K562 (cell line): ENCODE measurements around the gene RGS14. TPM values are rescaled to one million over a fixed set of nuclear protein-coding genes. Genes with fewer than 3 reads are reported as not detected.
A peak's percentile ranks its signal among the peaks of the same experiment; 100 is the strongest.

Source experiments
- CXXC5 ChIP-seq: fragments of 250-450 bp; sonication (Bioruptor Pico); IDR thresholded peaks from 2 replicates; pipeline ENCODE4 v1.8.0; 2022; ENCODE audit warnings: inconsistent platforms, mild to moderate bottlenecking, moderate library complexity
- ELF2 ChIP-seq: fragments of 250-450 bp; sonication (Bioruptor Pico); IDR thresholded peaks from 2 replicates; pipeline ENCODE4 v1.5.0; 2021; ENCODE audit warnings: mild to moderate bottlenecking
- HDAC2 ChIP-seq: fragments of 450-650 bp; IDR thresholded peaks from 2 replicates; pipeline ENCODE4 v1.6.1; 2016; ENCODE audit warnings: mild to moderate bottlenecking
- MCM3 ChIP-seq: fragments of 450-650 bp; IDR thresholded peaks from 2 replicates; pipeline ENCODE4 v1.6.1; 2016
- MYC ChIP-seq, 2 experiments: fragments of 250-450 bp in 1 of 2; sonication (Bioruptor Pico) in 1 of 2; IDR thresholded peaks; 2 replicates each; pipeline versions ENCODE4 v1.5.1 to v1.6.1; 2012 to 2021; ENCODE audit warnings: low read depth in 2 of 2, borderline replicate concordance in 1 of 2, improper control_type of control experiment in 1 of 2, low read length in 1 of 2, mild to moderate bottlenecking in 1 of 2, moderate library complexity in 1 of 2
- RCOR1 ChIP-seq, 2 experiments: IDR thresholded peaks; 2 replicates each; pipeline ENCODE4 v1.6.1; 2012; ENCODE audit warnings: low read depth in 2 of 2, low read length in 2 of 2, borderline replicate concordance in 1 of 2, improper control_type of control experiment in 1 of 2
- RNF2 ChIP-seq: sonication (generic); IDR thresholded peaks from 2 replicates; pipeline ENCODE4 v1.6.1; 2016
- SP1 ChIP-seq: sonication (generic); formaldehyde crosslinking; IDR thresholded peaks from 2 replicates; pipeline ENCODE4 v1.8.1; 2022; ENCODE audit warnings: mild to moderate bottlenecking, missing genetic modification reagents
- TOE1 ChIP-seq, 2 experiments: fragments of 450-650 bp in 1 of 2; sonication (generic) in 1 of 2; formaldehyde crosslinking in 1 of 2; IDR thresholded peaks; 2 replicates each; pipeline versions ENCODE4 v1.7.1 to v1.8.0; 2016 to 2022; ENCODE audit warnings: borderline replicate concordance in 2 of 2, mild to moderate bottlenecking in 2 of 2, antibody characterized with exemption in 1 of 2, inconsistent platforms in 1 of 2, low read depth in 1 of 2, missing genetic modification reagents in 1 of 2, moderate library complexity in 1 of 2
- ZNF124 ChIP-seq: sonication (generic); formaldehyde crosslinking; IDR thresholded peaks from 2 replicates; pipeline ENCODE4 v1.8.1; 2022; ENCODE audit warnings: missing genetic modification reagents
- polyA plus RNA-seq, 8 experiments: library from polyadenylated mRNA; depleted of rRNA in 4 of 8; stranded (reverse) in 5 of 8; unstranded in 3 of 8; fragments of >200 nt; fragmentation: Nextera tagmentation in 2 of 8; fragmentation: Illumina TruSeq in 1 of 8; extraction: Ambion mirVana in 2 of 8; extraction: Trizol in 1 of 8; gene quantifications; 2 replicates each; pipeline versions ENCODE4 v1.2.1 to v1.2.3, GENCODE V29; 2011 to 2014; ENCODE audit warnings: inconsistent platforms in 1 of 8, missing spikeins in 1 of 8
- total RNA-seq, 7 experiments: library from RNA; depleted of rRNA in 6 of 7; stranded (reverse); fragments of >200 nt in 6 of 7; fragmentation: Illumina TruSeq in 2 of 7; extraction: Trizol in 2 of 7; gene quantifications; 2 replicates each; pipeline versions ENCODE4 v1.2.1 to v1.2.3, GENCODE V29; 2011 to 2021; ENCODE audit warnings: low replicate concordance in 1 of 7
- TF ChIP-seq, protein P1 (sequence below): sonication (generic); formaldehyde crosslinking; IDR thresholded peaks from 2 replicates; pipeline ENCODE4 v1.8.0; 2022; ENCODE audit warnings: missing genetic modification reagents, mild to moderate bottlenecking, borderline replicate concordance
- TF ChIP-seq, protein P2 (sequence below), 2 experiments: fragments of 250-450 bp in 1 of 2; fragments of 450-650 bp in 1 of 2; sonication (Bioruptor Pico) in 1 of 2; IDR thresholded peaks; 2 replicates each; pipeline versions ENCODE4 v1.6.1 to v1.8.0; 2016 to 2021; ENCODE audit warnings: mild to moderate bottlenecking in 2 of 2, moderate library complexity in 2 of 2, missing compliant biosample characterization in 1 of 2, missing genetic modification characterization in 1 of 2
- TF ChIP-seq, protein P3 (sequence below): sonication (generic); formaldehyde crosslinking; IDR thresholded peaks from 2 replicates; pipeline ENCODE4 v1.8.1; 2023; ENCODE audit warnings: missing genetic modification reagents, mild to moderate bottlenecking, borderline replicate concordance
- TF ChIP-seq, protein P4 (sequence below), 2 experiments: fragments of 450-650 bp in 1 of 2; sonication (generic) in 1 of 2; formaldehyde crosslinking in 1 of 2; IDR thresholded peaks in 1 of 2; conservative IDR thresholded peaks in 1 of 2; 2 replicates each; pipeline versions ENCODE4 v1.6.1 to v1.8.1; 2016 to 2023; ENCODE audit warnings: mild to moderate bottlenecking in 2 of 2, moderate library complexity in 2 of 2, inconsistent platforms in 1 of 2, missing genetic modification reagents in 1 of 2
- TF ChIP-seq, protein P5 (sequence below): sonication (generic); formaldehyde crosslinking; IDR thresholded peaks from 2 replicates; pipeline ENCODE4 v1.8.1; 2023; ENCODE audit warnings: mild to moderate bottlenecking, missing genetic modification reagents, moderate library complexity

RGS14 gene
- total and polyA plus RNA-seq, 9 of the 15 experiments (the other 6 are each of a cell fraction or from before 2014, with no cell fraction given), result 0.28 to 75.9 (median 34.5) TPM

DNA sequence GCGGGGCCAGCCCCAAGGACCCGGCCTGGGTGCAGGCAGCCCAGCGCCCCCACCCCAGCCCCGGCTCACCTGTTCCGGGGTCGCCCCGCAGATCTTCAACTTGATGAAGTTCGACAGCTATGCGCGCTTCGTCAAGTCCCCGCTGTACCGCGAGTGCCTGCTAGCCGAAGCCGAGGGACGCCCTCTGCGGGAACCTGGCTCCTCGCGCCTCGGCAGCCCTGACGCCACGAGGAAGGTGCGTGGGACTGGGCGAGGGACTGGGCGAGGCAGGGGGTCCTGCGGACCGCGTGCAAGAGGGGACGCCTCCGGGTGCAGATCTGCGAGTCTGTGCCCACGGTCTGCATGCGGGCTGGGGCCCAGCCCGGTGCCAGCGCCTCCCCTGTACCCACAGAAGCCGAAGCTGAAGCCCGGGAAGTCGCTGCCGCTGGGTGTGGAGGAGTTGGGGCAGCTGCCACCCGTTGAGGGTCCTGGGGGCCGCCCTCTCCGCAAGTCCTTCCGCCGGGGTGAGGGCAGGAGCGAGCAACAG, 9.7 kb downstream of the RGS14 start (continued):
- TF ChIP-seq, protein P1, sequence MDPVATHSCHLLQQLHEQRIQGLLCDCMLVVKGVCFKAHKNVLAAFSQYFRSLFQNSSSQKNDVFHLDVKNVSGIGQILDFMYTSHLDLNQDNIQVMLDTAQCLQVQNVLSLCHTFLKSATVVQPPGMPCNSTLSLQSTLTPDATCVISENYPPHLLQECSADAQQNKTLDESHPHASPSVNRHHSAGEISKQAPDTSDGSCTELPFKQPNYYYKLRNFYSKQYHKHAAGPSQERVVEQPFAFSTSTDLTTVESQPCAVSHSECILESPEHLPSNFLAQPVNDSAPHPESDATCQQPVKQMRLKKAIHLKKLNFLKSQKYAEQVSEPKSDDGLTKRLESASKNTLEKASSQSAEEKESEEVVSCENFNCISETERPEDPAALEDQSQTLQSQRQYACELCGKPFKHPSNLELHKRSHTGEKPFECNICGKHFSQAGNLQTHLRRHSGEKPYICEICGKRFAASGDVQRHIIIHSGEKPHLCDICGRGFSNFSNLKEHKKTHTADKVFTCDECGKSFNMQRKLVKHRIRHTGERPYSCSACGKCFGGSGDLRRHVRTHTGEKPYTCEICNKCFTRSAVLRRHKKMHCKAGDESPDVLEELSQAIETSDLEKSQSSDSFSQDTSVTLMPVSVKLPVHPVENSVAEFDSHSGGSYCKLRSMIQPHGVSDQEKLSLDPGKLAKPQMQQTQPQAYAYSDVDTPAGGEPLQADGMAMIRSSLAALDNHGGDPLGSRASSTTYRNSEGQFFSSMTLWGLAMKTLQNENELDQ (CRISPR knock-in tag), result no peak
- TF ChIP-seq HDAC2 (0 out of 2 replicates have a peak, but pooled peaks have one; percentile 4), ELF2 (CRISPR knock-in tag) (no peak), MCM3 (no peak), TOE1 (IDR thresholded peaks at IDR 0.05; ENCODE audit: borderline replicate concordance) (no peak), TOE1 (CRISPR knock-in tag; IDR thresholded peaks at IDR 0.05; ENCODE audit: borderline replicate concordance, low read depth) (peak; percentile 93; the same call in 1 of the 2 replicates), RNF2 (peak; percentile 91), CXXC5 (CRISPR knock-in tag) (peak; percentile 94), SP1 (no peak; the same call in 1 of the 2 replicates), MYC (IDR thresholded peaks at IDR 0.05; ENCODE audit: low read depth, low read length) (peak; percentile 92), MYC (CRISPR knock-in tag; IDR thresholded peaks at IDR 0.05; ENCODE audit: borderline replicate concordance, low read depth) (peak; percentile 82; the same call in 1 of the 2 replicates), RCOR1 (IDR thresholded peaks at IDR 0.05; ENCODE audit: borderline replicate concordance in 1 of 2, low read depth in 2 of 2, low read length in 2 of 2) (0 out of 4 replicates have a peak, but pooled peaks of 1 of the 2 experiments have one; percentile 22), ZNF124 (no peak)
- TF ChIP-seq, protein P2, sequence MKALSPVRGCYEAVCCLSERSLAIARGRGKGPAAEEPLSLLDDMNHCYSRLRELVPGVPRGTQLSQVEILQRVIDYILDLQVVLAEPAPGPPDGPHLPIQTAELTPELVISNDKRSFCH (CRISPR knock-in tag; IDR thresholded peaks at IDR 0.05), result no peak
- TF ChIP-seq, protein P2 (tag; IDR thresholded peaks at IDR 0.05), result 0 out of 2 replicates have a peak, but pooled peaks have one; percentile 79
- TF ChIP-seq, protein P3, sequence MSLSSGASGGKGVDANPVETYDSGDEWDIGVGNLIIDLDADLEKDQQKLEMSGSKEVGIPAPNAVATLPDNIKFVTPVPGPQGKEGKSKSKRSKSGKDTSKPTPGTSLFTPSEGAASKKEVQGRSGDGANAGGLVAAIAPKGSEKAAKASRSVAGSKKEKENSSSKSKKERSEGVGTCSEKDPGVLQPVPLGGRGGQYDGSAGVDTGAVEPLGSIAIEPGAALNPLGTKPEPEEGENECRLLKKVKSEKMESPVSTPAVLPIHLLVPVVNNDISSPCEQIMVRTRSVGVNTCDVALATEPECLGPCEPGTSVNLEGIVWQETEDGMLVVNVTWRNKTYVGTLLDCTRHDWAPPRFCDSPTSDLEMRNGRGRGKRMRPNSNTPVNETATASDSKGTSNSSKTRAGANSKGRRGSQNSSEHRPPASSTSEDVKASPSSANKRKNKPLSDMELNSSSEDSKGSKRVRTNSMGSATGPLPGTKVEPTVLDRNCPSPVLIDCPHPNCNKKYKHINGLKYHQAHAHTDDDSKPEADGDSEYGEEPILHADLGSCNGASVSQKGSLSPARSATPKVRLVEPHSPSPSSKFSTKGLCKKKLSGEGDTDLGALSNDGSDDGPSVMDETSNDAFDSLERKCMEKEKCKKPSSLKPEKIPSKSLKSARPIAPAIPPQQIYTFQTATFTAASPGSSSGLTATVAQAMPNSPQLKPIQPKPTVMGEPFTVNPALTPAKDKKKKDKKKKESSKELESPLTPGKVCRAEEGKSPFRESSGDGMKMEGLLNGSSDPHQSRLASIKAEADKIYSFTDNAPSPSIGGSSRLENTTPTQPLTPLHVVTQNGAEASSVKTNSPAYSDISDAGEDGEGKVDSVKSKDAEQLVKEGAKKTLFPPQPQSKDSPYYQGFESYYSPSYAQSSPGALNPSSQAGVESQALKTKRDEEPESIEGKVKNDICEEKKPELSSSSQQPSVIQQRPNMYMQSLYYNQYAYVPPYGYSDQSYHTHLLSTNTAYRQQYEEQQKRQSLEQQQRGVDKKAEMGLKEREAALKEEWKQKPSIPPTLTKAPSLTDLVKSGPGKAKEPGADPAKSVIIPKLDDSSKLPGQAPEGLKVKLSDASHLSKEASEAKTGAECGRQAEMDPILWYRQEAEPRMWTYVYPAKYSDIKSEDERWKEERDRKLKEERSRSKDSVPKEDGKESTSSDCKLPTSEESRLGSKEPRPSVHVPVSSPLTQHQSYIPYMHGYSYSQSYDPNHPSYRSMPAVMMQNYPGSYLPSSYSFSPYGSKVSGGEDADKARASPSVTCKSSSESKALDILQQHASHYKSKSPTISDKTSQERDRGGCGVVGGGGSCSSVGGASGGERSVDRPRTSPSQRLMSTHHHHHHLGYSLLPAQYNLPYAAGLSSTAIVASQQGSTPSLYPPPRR, result 0 out of 2 replicates have a peak, but pooled peaks have one; percentile 52
- TF ChIP-seq, protein P4, sequence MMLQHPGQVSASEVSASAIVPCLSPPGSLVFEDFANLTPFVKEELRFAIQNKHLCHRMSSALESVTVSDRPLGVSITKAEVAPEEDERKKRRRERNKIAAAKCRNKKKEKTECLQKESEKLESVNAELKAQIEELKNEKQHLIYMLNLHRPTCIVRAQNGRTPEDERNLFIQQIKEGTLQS (IDR thresholded peaks at IDR 0.05), result no peak
- TF ChIP-seq, protein P4 (CRISPR knock-in tag; conservative IDR thresholded peaks at IDR 0.05), result peak; percentile 62; the same call in 1 of the 2 replicates
- TF ChIP-seq, protein P5, sequence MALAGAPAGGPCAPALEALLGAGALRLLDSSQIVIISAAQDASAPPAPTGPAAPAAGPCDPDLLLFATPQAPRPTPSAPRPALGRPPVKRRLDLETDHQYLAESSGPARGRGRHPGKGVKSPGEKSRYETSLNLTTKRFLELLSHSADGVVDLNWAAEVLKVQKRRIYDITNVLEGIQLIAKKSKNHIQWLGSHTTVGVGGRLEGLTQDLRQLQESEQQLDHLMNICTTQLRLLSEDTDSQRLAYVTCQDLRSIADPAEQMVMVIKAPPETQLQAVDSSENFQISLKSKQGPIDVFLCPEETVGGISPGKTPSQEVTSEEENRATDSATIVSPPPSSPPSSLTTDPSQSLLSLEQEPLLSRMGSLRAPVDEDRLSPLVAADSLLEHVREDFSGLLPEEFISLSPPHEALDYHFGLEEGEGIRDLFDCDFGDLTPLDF (CRISPR knock-in tag), result 0 out of 2 replicates have a peak, but pooled peaks have one; percentile 70
